ENCODE results near the gene COPZ1. TPM values are rescaled to one million over a fixed set of nuclear protein-coding genes. Genes with fewer than 3 reads are reported as not detected.

COPZ1 gene
- polyA plus RNA-seq, 4 donors: 114 to 211 (median 138) TPM

GRCh38 chr12:54368025-54368708 is 43.2 kb downstream of the COPZ1 start:
- FAIRE-seq (no peak), DNase-seq (no peak)
- H3K27me3 ChIP-seq (ENCODE audit: control insufficient read depth in 3 of 3, insufficient read depth in 3 of 3, low read length in 3 of 3): peaks cover 0 to 19% (median 0%) of the 10 kb centered on the region in 3 donors
- peak overlapping the region in 1 of 3 donors; percentile 6 for H3K4me3 ChIP-seq (ENCODE audit: low read depth in 1 of 3, low read length in 3 of 3)
- peaks cover 0 to 2% (median 0%) of the 10 kb centered on the region in 3 donors for H3K36me3 ChIP-seq (ENCODE audit: control insufficient read depth in 3 of 3, insufficient read depth in 2 of 3, low read depth in 1 of 3, low read length in 3 of 3)
- H3K27ac ChIP-seq (ENCODE audit: low read depth in 1 of 3, low read length in 2 of 3): peak overlapping the region in 1 of 3 donors; percentile 31
- H3K9me3 ChIP-seq (ENCODE audit: control insufficient read depth in 2 of 2, insufficient read depth in 1 of 2, low read depth in 1 of 2, low read length in 1 of 2): no peaks in the 10 kb centered on the region
- 20 to 28% (median 25%) methylated on average over 5 of the region's 5 CpGs for WGBS, 3 donors
- peaks cover 0 to 33% (median 3%) of the 10 kb centered on the region in 3 donors for H3K4me1 ChIP-seq (ENCODE audit: control insufficient read depth in 3 of 3, insufficient read depth in 2 of 3, low read depth in 1 of 3, low read length in 2 of 3)

- peak overlapping the region in 2 of 3 donors; percentile 17 to 58 for H3K27ac ChIP-seq (ENCODE audit: low read depth in 1 of 3, low read length in 2 of 3)
- WGBS, 3 donors: 8 to 18% (median 14%) methylated on average over 40 of the region's 40 CpGs
- FAIRE-seq (no peak), DNase-seq (peak; percentile 88 to 92)
- H3K36me3 ChIP-seq (ENCODE audit: control insufficient read depth in 3 of 3, insufficient read depth in 2 of 3, low read depth in 1 of 3, low read length in 3 of 3): peaks cover 0 to 4% (median 0%) of the 10 kb centered on the region in 3 donors
- H3K4me1 ChIP-seq (ENCODE audit: control insufficient read depth in 3 of 3, insufficient read depth in 2 of 3, low read depth in 1 of 3, low read length in 2 of 3): peaks cover 0 to 33% (median 3%) of the 10 kb centered on the region in 3 donors
- peak overlapping the region in 2 of 3 donors; percentile 3 to 6 for H3K4me3 ChIP-seq (ENCODE audit: low read depth in 1 of 3, low read length in 3 of 3)
- H3K27me3 ChIP-seq (ENCODE audit: control insufficient read depth in 3 of 3, insufficient read depth in 3 of 3, low read length in 3 of 3): peaks cover 0 to 19% (median 0%) of the 10 kb centered on the region in 3 donors
- H3K9me3 ChIP-seq (ENCODE audit: control insufficient read depth in 2 of 2, insufficient read depth in 1 of 2, low read depth in 1 of 2, low read length in 1 of 2): no peaks in the 10 kb centered on the region
Observed at GRCh38 chr12:54368709-54369596, 44.0 kb downstream of the COPZ1 start.

- 12 to 42% (median 41%) methylated on average over 15 to 21 of the region's 21 CpGs for WGBS, 3 donors
Observed at GRCh38 chr12:54369597-54370131, 44.7 kb downstream of the COPZ1 start.

GRCh38 chr12:54370171-54370730 is 45.3 kb downstream of the COPZ1 start:
- peak overlapping the region in 2 of 3 donors; percentile 34 to 38 for H3K4me3 ChIP-seq (ENCODE audit: low read depth in 1 of 3, low read length in 3 of 3)
- H3K27ac ChIP-seq (ENCODE audit: low read depth in 1 of 3, low read length in 2 of 3): peak overlapping the region in 1 of 3 donors; percentile 13
- peaks cover 0 to 33% (median 3%) of the 10 kb centered on the region in 3 donors for H3K4me1 ChIP-seq (ENCODE audit: control insufficient read depth in 3 of 3, insufficient read depth in 2 of 3, low read depth in 1 of 3, low read length in 2 of 3)
- DNase-seq (peak; percentile 64 to 88), FAIRE-seq (no peak)
- no peaks in the 10 kb centered on the region for H3K9me3 ChIP-seq (ENCODE audit: control insufficient read depth in 2 of 2, insufficient read depth in 1 of 2, low read depth in 1 of 2, low read length in 1 of 2)
- peaks cover 0 to 19% (median 0%) of the 10 kb centered on the region in 3 donors for H3K27me3 ChIP-seq (ENCODE audit: control insufficient read depth in 3 of 3, insufficient read depth in 3 of 3, low read length in 3 of 3)
- H3K36me3 ChIP-seq (ENCODE audit: control insufficient read depth in 3 of 3, insufficient read depth in 2 of 3, low read depth in 1 of 3, low read length in 3 of 3): peaks cover 0 to 6% (median 0%) of the 10 kb centered on the region in 3 donors
- WGBS, 3 donors: 7 to 29% (median 21%) methylated on average over 36 to 44 of the region's 44 CpGs

More at GRCh38 chr12:54369597-54370131, 44.7 kb downstream of the COPZ1 start:
- Histone ChIP-seq H3K4me1 (ENCODE audit: control insufficient read depth in 3 of 3, insufficient read depth in 2 of 3, low read depth in 1 of 3, low read length in 2 of 3) (peaks cover 0 to 33% (median 3%) of the 10 kb centered on the region in 3 donors), H3K9me3 (ENCODE audit: control insufficient read depth in 2 of 2, insufficient read depth in 1 of 2, low read depth in 1 of 2, low read length in 1 of 2) (no peaks in the 10 kb centered on the region), H3K4me3 (ENCODE audit: low read depth in 1 of 3, low read length in 3 of 3) (peak overlapping the region in 2 of 3 donors; percentile 34 to 38), H3K27ac (ENCODE audit: low read depth in 1 of 3, low read length in 2 of 3) (peak overlapping the region in 1 of 3 donors; percentile 58), H3K36me3 (ENCODE audit: control insufficient read depth in 3 of 3, insufficient read depth in 2 of 3, low read depth in 1 of 3, low read length in 3 of 3) (peaks cover 0 to 6% (median 0%) of the 10 kb centered on the region in 3 donors), H3K27me3 (ENCODE audit: control insufficient read depth in 3 of 3, insufficient read depth in 3 of 3, low read length in 3 of 3) (peaks cover 0 to 19% (median 0%) of the 10 kb centered on the region in 3 donors)
- FAIRE-seq: no peak
- DNase-seq: no peak

- Histone ChIP-seq H3K36me3 (ENCODE audit: control insufficient read depth in 3 of 3, insufficient read depth in 2 of 3, low read depth in 1 of 3, low read length in 3 of 3) (peaks cover 0 to 6% (median 0%) of the 10 kb centered on the region in 3 donors), H3K27ac (ENCODE audit: low read depth in 1 of 3, low read length in 2 of 3) (peak overlapping the region in 1 of 3 donors; percentile 43), H3K9me3 (ENCODE audit: control insufficient read depth in 2 of 2, insufficient read depth in 1 of 2, low read depth in 1 of 2, low read length in 1 of 2) (no peaks in the 10 kb centered on the region), H3K4me3 (ENCODE audit: low read depth in 1 of 3, low read length in 3 of 3) (no peak overlapping the region), H3K4me1 (ENCODE audit: control insufficient read depth in 3 of 3, insufficient read depth in 2 of 3, low read depth in 1 of 3, low read length in 2 of 3) (peaks cover 0 to 33% (median 3%) of the 10 kb centered on the region in 3 donors), H3K27me3 (ENCODE audit: control insufficient read depth in 3 of 3, insufficient read depth in 3 of 3, low read length in 3 of 3) (peaks cover 0 to 19% (median 0%) of the 10 kb centered on the region in 3 donors)
- WGBS, 3 donors: 46 to 56% (median 54%) methylated on average over 5 of the region's 5 CpGs
- FAIRE-seq: no peak
- DNase-seq: peak in 1 of 2 donors; percentile 32
Observed at GRCh38 chr12:54371328-54372112, 46.6 kb downstream of the COPZ1 start.

GRCh38 chr12:54372113-54372806 is 47.3 kb downstream of the COPZ1 start:
- Histone ChIP-seq H3K27me3 (ENCODE audit: control insufficient read depth in 3 of 3, insufficient read depth in 3 of 3, low read length in 3 of 3) (peaks cover 0 to 26% (median 0%) of the 10 kb centered on the region in 3 donors), H3K4me1 (ENCODE audit: control insufficient read depth in 3 of 3, insufficient read depth in 2 of 3, low read depth in 1 of 3, low read length in 2 of 3) (peaks cover 0 to 33% (median 3%) of the 10 kb centered on the region in 3 donors), H3K36me3 (ENCODE audit: control insufficient read depth in 3 of 3, insufficient read depth in 2 of 3, low read depth in 1 of 3, low read length in 3 of 3) (peaks cover 0 to 6% (median 0%) of the 10 kb centered on the region in 3 donors), H3K9me3 (ENCODE audit: control insufficient read depth in 2 of 2, insufficient read depth in 1 of 2, low read depth in 1 of 2, low read length in 1 of 2) (no peaks in the 10 kb centered on the region), H3K27ac (ENCODE audit: low read depth in 1 of 3, low read length in 2 of 3) (no peak overlapping the region), H3K4me3 (ENCODE audit: low read depth in 1 of 3, low read length in 3 of 3) (no peak overlapping the region)
- FAIRE-seq: no peak
- 49 to 58% (median 51%) methylated on average over 8 of the region's 8 CpGs for WGBS, 3 donors
- DNase-seq: no peak

All from small intestine (tissue), 7 donors.